GM12892 (cell line): ENCODE data around the gene LAMA1.

Experiments used
- POLR2A ChIP-seq: IDR thresholded peaks from 2 replicates; pipeline ENCODE4 v1.6.1; 2011; ENCODE audit warnings: low read depth, low read length, control low read depth
- POLR2AphosphoS5 ChIP-seq: IDR thresholded peaks from 2 replicates; pipeline ENCODE4 v1.6.1; 2011; ENCODE audit warnings: low read depth, low read length, control low read depth
- TAF1 ChIP-seq: IDR thresholded peaks from 2 replicates; pipeline ENCODE4 v1.6.1; 2011; ENCODE audit warnings: low read depth, mild to moderate bottlenecking, control low read depth, low read length, borderline replicate concordance

GRCh38 chr18:6955304-6955703 lies 162.3 kb downstream of the LAMA1 start:
- TF ChIP-seq POLR2A (no peak), POLR2AphosphoS5 (no peak), TAF1 (no peak)
